SU-DHL-6 (cell line): Measurements from ENCODE around the gene TAS2R60.
"Not testable (repeated sequence)": the region's sequence is repeated elsewhere in the genome, so short reads cannot be mapped to it uniquely, and the experiment has no call there.

Experiments used
- H2AFZ ChIP-seq: fragments of 200-600 bp; sonication (generic); 2 replicates; pipeline ENCODE4 v1.6.1; 2014; ENCODE audit warnings: low read depth, mild to moderate bottlenecking, moderate library complexity, mixed read lengths, antibody characterized with exemption, low read length; ENCODE audit not compliant: severe bottlenecking
- H3F3A ChIP-seq: fragments of 200-600 bp; shearing (Covaris generic); 2 replicates; pipeline ENCODE4 v1.6.0; 2016; ENCODE audit warnings: antibody characterized with exemption, mild to moderate bottlenecking; ENCODE audit not compliant: insufficient read depth
- H3K27ac ChIP-seq: fragments of 200-600 bp; sonication (generic); 2 replicates; pipeline ENCODE4 v1.5.1; 2016; ENCODE audit warnings: low read depth, mild to moderate bottlenecking, low read length, moderate library complexity, mixed read lengths
- H3K27me3 ChIP-seq: fragments of 200-600 bp; sonication (generic), shearing (Covaris generic); 2 replicates; pipeline ENCODE4 v1.6.0; 2014; ENCODE audit warnings: mild to moderate bottlenecking, low read length
- H3K36me3 ChIP-seq: fragments of 200-600 bp; sonication (generic); 2 replicates; pipeline ENCODE4 v1.6.1; 2014; ENCODE audit warnings: mild to moderate bottlenecking, low read length, mixed read lengths
- H3K4me2 ChIP-seq: fragments of 300-600, 200-600 bp; shearing (Covaris generic), sonication (generic); 2 replicates; pipeline ENCODE4 v1.6.0; 2014; ENCODE audit warnings: low read length, low read depth, mild to moderate bottlenecking; ENCODE audit not compliant: poor library complexity, severe bottlenecking
- H3K4me3 ChIP-seq: fragments of 200-600 bp; sonication (generic); 2 replicates; pipeline ENCODE4 v1.5.1; 2014; ENCODE audit warnings: antibody characterized with exemption, low read length, mild to moderate bottlenecking, mixed read lengths; ENCODE audit not compliant: insufficient read depth, poor library complexity, severe bottlenecking
- H3K79me2 ChIP-seq: fragments of 200-600 bp; sonication (generic); 2 replicates; pipeline ENCODE4 v1.6.1; 2014; ENCODE audit warnings: mild to moderate bottlenecking, low read length, moderate library complexity; ENCODE audit not compliant: insufficient read depth
- H3K9ac ChIP-seq: fragments of 200-600 bp; sonication (generic); 2 replicates; pipeline ENCODE4 v1.7.0; 2014; ENCODE audit warnings: mild to moderate bottlenecking, low read length
- H3K9me2 ChIP-seq: fragments of 200-600 bp; sonication (generic); replicated peaks from 2 replicates; pipeline ENCODE4 v1.6.1; 2014; ENCODE audit warnings: low read length; ENCODE audit not compliant: insufficient read depth
- H3K9me3 ChIP-seq: fragments of 200-600 bp; sonication (generic); 2 replicates; pipeline ENCODE4 v1.6.1; 2014; ENCODE audit warnings: low read length, mixed read lengths; ENCODE audit not compliant: insufficient read depth
- H4K20me1 ChIP-seq: fragments of 200-600 bp; sonication (generic); 2 replicates; pipeline ENCODE4 v1.6.1; 2014; ENCODE audit warnings: low read depth, mild to moderate bottlenecking, antibody characterized with exemption, low read length, moderate library complexity, mixed read lengths
- EZH2phosphoT487 ChIP-seq: fragments of 200-600 bp; sonication (generic), shearing (Covaris generic); conservative IDR thresholded peaks from 2 replicates; pipeline ENCODE4 v1.6.1; 2018; ENCODE audit warnings: mild to moderate bottlenecking, antibody characterized with exemption, low read length, moderate library complexity, mixed read lengths
- TF ChIP-seq, protein P1 (sequence below): fragments of 200-600 bp; sonication (generic); IDR thresholded peaks from one replicate; pipeline ENCODE4 v1.5.1; 2017; ENCODE audit warnings: antibody characterized with exemption, mild to moderate bottlenecking, low read length, moderate library complexity; ENCODE audit not compliant: insufficient read depth, poor library complexity, severe bottlenecking

The TAS2R60 gene

DNA sequence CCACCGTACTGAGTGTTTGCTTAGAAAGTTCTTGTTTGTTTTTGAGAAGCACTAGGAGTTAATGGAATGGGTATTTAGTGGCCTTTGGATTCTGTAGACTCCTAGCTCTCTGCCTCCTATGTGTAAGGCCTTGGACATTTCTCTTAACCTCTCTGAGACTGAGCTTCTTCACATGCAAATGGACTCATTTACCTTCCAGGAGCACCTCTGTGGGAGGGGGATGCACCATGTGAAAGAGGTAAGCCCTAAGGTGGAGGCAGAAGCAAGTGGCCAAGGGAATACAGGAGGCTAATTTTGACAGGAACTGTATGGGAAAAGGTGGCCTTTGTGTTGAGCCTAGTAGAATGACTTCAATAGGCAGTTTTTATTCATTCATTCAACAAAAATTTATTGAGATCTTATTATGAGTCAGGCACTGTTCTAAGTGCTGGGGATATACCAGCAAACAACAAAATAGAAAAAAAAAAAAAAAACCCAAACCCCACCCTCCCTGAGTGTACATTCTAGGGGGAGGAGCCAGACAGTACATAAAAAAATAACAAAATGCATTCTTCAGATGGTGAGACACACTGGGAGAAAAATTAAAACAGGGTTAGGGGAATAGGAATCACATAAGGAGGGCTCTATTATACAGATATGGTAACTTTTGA is 25.4 kb upstream of the TAS2R60 start:
- no peaks in the 10 kb centered on the region for H3K9me3 ChIP-seq
- no peak overlapping the region for H3K9ac ChIP-seq
- no peaks in the 10 kb centered on the region for H3K79me2 ChIP-seq
- TF ChIP-seq, protein P1, sequence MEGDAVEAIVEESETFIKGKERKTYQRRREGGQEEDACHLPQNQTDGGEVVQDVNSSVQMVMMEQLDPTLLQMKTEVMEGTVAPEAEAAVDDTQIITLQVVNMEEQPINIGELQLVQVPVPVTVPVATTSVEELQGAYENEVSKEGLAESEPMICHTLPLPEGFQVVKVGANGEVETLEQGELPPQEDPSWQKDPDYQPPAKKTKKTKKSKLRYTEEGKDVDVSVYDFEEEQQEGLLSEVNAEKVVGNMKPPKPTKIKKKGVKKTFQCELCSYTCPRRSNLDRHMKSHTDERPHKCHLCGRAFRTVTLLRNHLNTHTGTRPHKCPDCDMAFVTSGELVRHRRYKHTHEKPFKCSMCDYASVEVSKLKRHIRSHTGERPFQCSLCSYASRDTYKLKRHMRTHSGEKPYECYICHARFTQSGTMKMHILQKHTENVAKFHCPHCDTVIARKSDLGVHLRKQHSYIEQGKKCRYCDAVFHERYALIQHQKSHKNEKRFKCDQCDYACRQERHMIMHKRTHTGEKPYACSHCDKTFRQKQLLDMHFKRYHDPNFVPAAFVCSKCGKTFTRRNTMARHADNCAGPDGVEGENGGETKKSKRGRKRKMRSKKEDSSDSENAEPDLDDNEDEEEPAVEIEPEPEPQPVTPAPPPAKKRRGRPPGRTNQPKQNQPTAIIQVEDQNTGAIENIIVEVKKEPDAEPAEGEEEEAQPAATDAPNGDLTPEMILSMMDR, result no peak
- no peak for TF ChIP-seq EZH2phosphoT487
- no peak overlapping the region for H3K4me3 ChIP-seq
- H3K27ac ChIP-seq, result no peak overlapping the region
- no peak overlapping the region for H3K4me2 ChIP-seq
- no peaks in the 10 kb centered on the region for H3F3A ChIP-seq
- no peaks in the 10 kb centered on the region for H3K9me2 ChIP-seq
- H2AFZ ChIP-seq, result no peak overlapping the region
- no peaks in the 10 kb centered on the region for H4K20me1 ChIP-seq
- no peaks in the 10 kb centered on the region for H3K36me3 ChIP-seq
- H3K27me3 ChIP-seq, result no peaks in the 10 kb centered on the region

DNA sequence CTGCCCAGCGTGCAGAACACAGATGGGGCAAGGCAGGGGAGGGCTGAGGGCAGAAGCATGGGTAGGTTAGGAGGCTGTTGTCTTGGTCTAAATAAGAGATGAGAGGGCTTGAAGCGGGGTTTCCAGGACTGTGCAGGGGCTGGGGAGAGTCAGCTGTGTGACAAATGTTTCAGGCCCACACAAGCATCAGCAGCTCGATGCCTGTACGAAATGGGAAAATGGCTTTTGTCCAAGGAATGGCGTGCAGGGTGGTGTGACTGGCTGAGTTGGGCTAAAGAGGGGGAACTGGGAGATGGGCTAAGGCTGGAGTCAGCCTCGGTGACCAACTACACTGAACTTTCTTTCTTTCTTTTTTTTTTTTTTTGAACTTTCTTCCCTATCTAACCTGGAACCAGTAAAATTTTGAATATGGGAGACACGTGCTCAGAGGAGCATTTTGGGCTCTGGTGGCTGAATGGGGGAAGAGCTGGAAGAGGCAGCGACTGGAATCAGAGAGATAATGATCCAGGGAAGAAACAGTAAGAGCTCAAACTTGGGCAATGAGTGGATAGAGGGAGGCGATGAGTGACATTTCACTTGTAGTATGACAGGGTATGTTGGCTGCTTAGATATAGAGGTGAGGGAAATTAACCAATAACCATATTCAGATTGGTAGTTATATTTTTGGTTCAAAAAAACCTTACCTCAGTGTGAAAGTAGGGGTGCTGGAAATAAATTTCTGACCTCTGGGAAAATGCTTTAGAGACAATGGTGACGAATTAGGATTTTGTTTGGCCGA is 24.4 kb upstream of the TAS2R60 start:
- no peak overlapping the region for H2AFZ ChIP-seq
- H4K20me1 ChIP-seq, result no peaks in the 10 kb centered on the region
- H3K9me2 ChIP-seq, result no peaks in the 10 kb centered on the region
- H3K4me3 ChIP-seq, result no peak overlapping the region
- no peak overlapping the region for H3K9ac ChIP-seq
- H3K36me3 ChIP-seq, result no peaks in the 10 kb centered on the region
- no peaks in the 10 kb centered on the region for H3K79me2 ChIP-seq
- no peaks in the 10 kb centered on the region for H3F3A ChIP-seq
- no peaks in the 10 kb centered on the region for H3K9me3 ChIP-seq
- no peak for TF ChIP-seq EZH2phosphoT487
- TF ChIP-seq, protein P1, result no peak
- H3K4me2 ChIP-seq, result no peak overlapping the region
- no peak overlapping the region for H3K27ac ChIP-seq
- H3K27me3 ChIP-seq, result no peaks in the 10 kb centered on the region

DNA sequence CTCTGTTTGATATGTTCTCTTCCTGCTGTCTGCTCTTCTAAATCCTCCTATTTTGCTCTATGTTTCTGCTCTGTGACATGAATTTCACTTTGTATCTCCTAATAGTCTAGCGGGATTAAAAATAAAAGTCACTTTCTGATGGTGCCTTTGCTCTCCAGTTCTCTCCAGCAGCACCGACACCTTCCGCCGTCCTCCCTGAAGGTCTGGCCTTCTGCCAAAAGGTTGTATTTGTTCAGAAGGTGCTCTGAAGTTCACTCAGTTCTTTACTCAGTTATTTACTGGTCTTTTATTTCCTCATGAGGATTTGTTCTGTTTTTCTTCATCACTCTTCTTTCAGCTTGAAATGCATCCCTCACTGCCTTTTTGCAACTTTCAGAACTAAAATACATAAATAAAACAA is 23.4 kb upstream of the TAS2R60 start:
- H3K27ac ChIP-seq, result no peak overlapping the region

DNA sequence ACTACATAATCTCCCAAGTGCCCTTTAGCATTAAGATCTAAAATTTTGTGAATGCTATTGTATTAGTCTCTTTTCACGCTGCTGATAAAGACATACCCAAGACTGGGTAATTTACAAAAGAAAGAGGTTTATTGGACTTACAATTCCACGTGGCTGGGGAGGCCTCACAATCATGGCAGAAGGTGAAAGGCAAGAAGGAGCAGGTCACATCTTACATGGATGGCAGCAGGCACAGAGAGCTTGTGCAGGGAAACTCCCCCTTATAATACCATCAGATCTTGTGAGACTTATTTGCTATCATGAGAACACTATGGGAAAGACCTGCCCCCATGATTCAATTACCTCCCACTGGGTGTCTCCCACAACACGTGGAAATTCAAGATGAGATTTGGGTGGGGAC is 22.6 kb upstream of the TAS2R60 start:
- not testable (repeated sequence) for H3K4me2 ChIP-seq, H3F3A ChIP-seq, H2AFZ ChIP-seq, H3K9me3 ChIP-seq, H3K27ac ChIP-seq, H3K9ac ChIP-seq, H3K9me2 ChIP-seq, H3K79me2 ChIP-seq, H3K27me3 ChIP-seq, H3K4me3 ChIP-seq, H3K36me3 ChIP-seq, H4K20me1 ChIP-seq

More for the DNA sequence above, 23.4 kb upstream of the TAS2R60 start:
- Histone ChIP-seq H3K4me2 (no peak overlapping the region), H3K36me3 (no peaks in the 10 kb centered on the region), H4K20me1 (no peaks in the 10 kb centered on the region), H3K27me3 (no peaks in the 10 kb centered on the region), H2AFZ (no peak overlapping the region), H3K9me2 (no peaks in the 10 kb centered on the region), H3K4me3 (no peak overlapping the region), H3F3A (no peaks in the 10 kb centered on the region), H3K9me3 (no peaks in the 10 kb centered on the region), H3K79me2 (no peaks in the 10 kb centered on the region), H3K9ac (no peak overlapping the region)
- TF ChIP-seq EZH2phosphoT487, result no peak
- TF ChIP-seq, protein P1, result no peak
